GM12801 (cell line): ENCODE data around the gene CNKSR1.

Source experiments
- TF ChIP-seq, protein P1 (sequence below): IDR thresholded peaks from one replicate; pipeline ENCODE4 v1.5.1; 2011; ENCODE audit warnings: control low read depth; ENCODE audit not compliant: insufficient read length; ENCODE audit errors: extremely low read depth

CNKSR1 gene

DNA sequence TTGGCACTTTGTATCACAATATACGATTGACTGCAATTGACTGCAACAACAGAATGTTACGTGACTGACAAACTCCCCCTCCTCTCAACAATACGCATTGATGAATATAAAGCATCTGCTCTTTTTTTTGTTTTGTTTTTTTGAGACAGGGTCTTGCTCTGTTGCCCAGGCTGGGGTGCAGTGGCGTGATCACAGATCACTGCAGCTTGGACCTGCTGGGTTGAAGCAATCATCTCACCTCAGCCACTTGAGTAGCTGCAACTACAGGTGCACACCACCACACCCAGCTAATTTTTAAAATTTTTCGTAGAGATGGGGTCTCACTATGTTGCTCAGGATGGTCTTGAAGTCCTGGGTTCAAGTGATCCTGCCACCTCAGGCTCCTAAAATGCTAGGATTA is 35.4 kb downstream of the CNKSR1 start:
- TF ChIP-seq, protein P1, sequence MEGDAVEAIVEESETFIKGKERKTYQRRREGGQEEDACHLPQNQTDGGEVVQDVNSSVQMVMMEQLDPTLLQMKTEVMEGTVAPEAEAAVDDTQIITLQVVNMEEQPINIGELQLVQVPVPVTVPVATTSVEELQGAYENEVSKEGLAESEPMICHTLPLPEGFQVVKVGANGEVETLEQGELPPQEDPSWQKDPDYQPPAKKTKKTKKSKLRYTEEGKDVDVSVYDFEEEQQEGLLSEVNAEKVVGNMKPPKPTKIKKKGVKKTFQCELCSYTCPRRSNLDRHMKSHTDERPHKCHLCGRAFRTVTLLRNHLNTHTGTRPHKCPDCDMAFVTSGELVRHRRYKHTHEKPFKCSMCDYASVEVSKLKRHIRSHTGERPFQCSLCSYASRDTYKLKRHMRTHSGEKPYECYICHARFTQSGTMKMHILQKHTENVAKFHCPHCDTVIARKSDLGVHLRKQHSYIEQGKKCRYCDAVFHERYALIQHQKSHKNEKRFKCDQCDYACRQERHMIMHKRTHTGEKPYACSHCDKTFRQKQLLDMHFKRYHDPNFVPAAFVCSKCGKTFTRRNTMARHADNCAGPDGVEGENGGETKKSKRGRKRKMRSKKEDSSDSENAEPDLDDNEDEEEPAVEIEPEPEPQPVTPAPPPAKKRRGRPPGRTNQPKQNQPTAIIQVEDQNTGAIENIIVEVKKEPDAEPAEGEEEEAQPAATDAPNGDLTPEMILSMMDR: no peak

GRCh38 chr1:26213335-26213905 is 36.1 kb downstream of the CNKSR1 start:
- TF ChIP-seq, protein P1: no peak

GRCh38 chr1:26215246-26215645 is 38.0 kb downstream of the CNKSR1 start:
- TF ChIP-seq, protein P1: no peak

GRCh38 chr1:26218906-26219494 is 41.7 kb downstream of the CNKSR1 start:
- TF ChIP-seq, protein P1: no peak

- TF ChIP-seq, protein P1: no peak
Observed at GRCh38 chr1:26220199-26220912, 43.1 kb downstream of the CNKSR1 start.

DNA sequence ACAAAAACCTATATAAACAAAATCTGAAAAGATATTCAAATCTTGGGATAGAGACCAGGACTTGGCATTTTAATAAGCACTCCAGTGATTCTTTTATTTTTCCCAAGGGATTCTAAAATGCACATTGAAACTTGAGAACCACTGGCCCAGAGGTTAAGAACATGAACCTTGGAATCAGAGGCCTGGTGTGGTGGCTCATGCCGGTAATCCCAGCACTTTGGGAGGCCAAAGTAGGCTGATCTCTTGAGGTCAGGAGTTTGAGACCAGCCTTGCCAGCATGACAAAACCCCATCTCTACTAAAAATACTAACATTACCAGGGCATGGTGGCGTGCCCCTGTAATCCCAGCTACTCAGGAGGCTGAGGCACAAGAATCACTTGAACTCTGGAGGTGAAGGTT is 43.8 kb downstream of the CNKSR1 start:
- TF ChIP-seq, protein P1: no peak

- TF ChIP-seq, protein P1: no peak
Observed at GRCh38 chr1:26224606-26225005, 47.3 kb downstream of the CNKSR1 start.
